Smooth muscle cell (in vitro differentiated cells): ENCODE measurements around the gene SMDT1. TPM values are rescaled to one million over a fixed set of nuclear protein-coding genes. Genes with fewer than 3 reads are reported as not detected.

Experiments used
- DNase-seq: peaks from one replicate; lab custom pipeline; 2025; ENCODE audit not compliant: unreplicated experiment; lab: John Stamatoyannopoulos, UW
- H2AFZ ChIP-seq: fragments of 200-600 bp; sonication (generic); 2 replicates; pipeline ENCODE4 v1.6.0; 2016; ENCODE audit warnings: antibody characterized with exemption, low read depth, mild to moderate bottlenecking
- H3F3A ChIP-seq: fragments of 200-600 bp; sonication (generic); 2 replicates; pipeline ENCODE4 v1.6.0; 2017; ENCODE audit warnings: antibody characterized with exemption, low read depth
- H3K27ac ChIP-seq: fragments of 200-600 bp; sonication (generic); 2 replicates; pipeline ENCODE4 v1.5.1; 2016; ENCODE audit warnings: low read depth, mild to moderate bottlenecking
- H3K27me3 ChIP-seq: fragments of 200-600 bp; sonication (generic); 2 replicates; pipeline ENCODE4 v1.6.1; 2016; ENCODE audit warnings: low read depth, mild to moderate bottlenecking
- H3K36me3 ChIP-seq: fragments of 200-600 bp; sonication (generic); 2 replicates; pipeline ENCODE4 v1.5.1; 2016; ENCODE audit warnings: low read depth
- H3K4me1 ChIP-seq: fragments of 200-600 bp; sonication (generic); 2 replicates; pipeline ENCODE4 v1.5.1; 2016; ENCODE audit warnings: low read depth
- H3K4me2 ChIP-seq: fragments of 200-600 bp; sonication (generic); 2 replicates; pipeline ENCODE4 v1.6.0; 2016; ENCODE audit warnings: mild to moderate bottlenecking
- H3K4me3 ChIP-seq: fragments of 200-600 bp; sonication (generic); 2 replicates; pipeline ENCODE4 v1.5.1; 2016; ENCODE audit warnings: mild to moderate bottlenecking
- H3K79me2 ChIP-seq: fragments of 200-600 bp; sonication (generic); 2 replicates; pipeline ENCODE4 v1.6.0; 2016; ENCODE audit warnings: low read depth, mild to moderate bottlenecking
- H3K9ac ChIP-seq: fragments of 200-600 bp; sonication (generic); 2 replicates; pipeline ENCODE4 v1.6.0; 2016; ENCODE audit warnings: low read depth
- H3K9me3 ChIP-seq: fragments of 200-600 bp; sonication (generic); replicated peaks from 2 replicates; pipeline ENCODE4 v1.5.1; 2016; ENCODE audit warnings: low read depth
- H4K20me1 ChIP-seq: fragments of 200-600 bp; sonication (generic); 2 replicates; pipeline ENCODE4 v1.6.0; 2016; ENCODE audit warnings: low read depth
- CTCF ChIP-seq: fragments of 200-600 bp; sonication (generic); IDR thresholded peaks from 2 replicates; pipeline ENCODE4 v1.5.1; 2017; ENCODE audit warnings: borderline replicate concordance, mild to moderate bottlenecking, antibody characterized with exemption; ENCODE audit not compliant: insufficient read depth, poor library complexity, severe bottlenecking
- WGBS: methylation state at CpG from one replicate; pipeline ENCODE4 v1.1.7; 2016; ENCODE audit warnings: low lambda C conversion rate; 5-methylcytosine and 5-hydroxymethylcytosine counted together
- polyA plus RNA-seq: library from polyadenylated mRNA; unstranded; fragments of >200 nt; fragmentation: Nextera tagmentation; extraction: Ambion mirVana; gene quantifications from 2 replicates; pipeline ENCODE4 v1.2.1, GENCODE V29; 2016
- total RNA-seq: library from RNA; depleted of rRNA; stranded (reverse); fragments of >200 nt; gene quantifications from 2 replicates; pipeline ENCODE4 v1.2.3, GENCODE V29; 2014

Gene SMDT1
- total and polyA plus RNA-seq, 2 experiments from 2014 or later: 4.4 to 57.9 TPM

GRCh38 chr22:42039271-42039670 is 40.2 kb upstream of the SMDT1 start:
- Histone ChIP-seq H3K4me1 (no peaks in the 10 kb centered on the region), H3K36me3 (no peaks in the 10 kb centered on the region), H3K27ac (no peak overlapping the region), H2AFZ (no peak overlapping the region), H3K4me2 (no peak overlapping the region), H3K27me3 (no peaks in the 10 kb centered on the region), H3K4me3 (no peak overlapping the region), H3K9ac (no peak overlapping the region), H3K79me2 (no peaks in the 10 kb centered on the region), H3K9me3 (peaks cover 4% of the 10 kb centered on the region), H4K20me1 (no peaks in the 10 kb centered on the region), H3F3A (no peaks in the 10 kb centered on the region)
- no peak for DNase-seq
- TF ChIP-seq CTCF: no peak
- WGBS: 94% methylated on average over 5 of the region's 5 CpGs

GRCh38 chr22:42041784-42042183 is 37.7 kb upstream of the SMDT1 start:
- no peaks in the 10 kb centered on the region for H3K79me2 ChIP-seq
- H3K27ac ChIP-seq: no peak overlapping the region
- H3K4me2 ChIP-seq: no peak overlapping the region
- H3K36me3 ChIP-seq: no peaks in the 10 kb centered on the region
- peaks cover 4% of the 10 kb centered on the region for H3K9me3 ChIP-seq
- no peaks in the 10 kb centered on the region for H3K27me3 ChIP-seq
- no peak overlapping the region for H3K4me3 ChIP-seq
- H3F3A ChIP-seq: no peaks in the 10 kb centered on the region
- no peak for DNase-seq
- H3K4me1 ChIP-seq: no peaks in the 10 kb centered on the region
- no peak overlapping the region for H2AFZ ChIP-seq
- H4K20me1 ChIP-seq: no peaks in the 10 kb centered on the region
- H3K9ac ChIP-seq: no peak overlapping the region
- TF ChIP-seq CTCF: no peak

GRCh38 chr22:42050641-42051180 is 28.8 kb upstream of the SMDT1 start:
- Histone ChIP-seq H3K27me3 (no peaks in the 10 kb centered on the region), H3K4me3 (no peak overlapping the region), H3K36me3 (no peaks in the 10 kb centered on the region), H3K9me3 (no peaks in the 10 kb centered on the region), H2AFZ (no peak overlapping the region), H3K4me1 (no peaks in the 10 kb centered on the region), H3F3A (no peaks in the 10 kb centered on the region), H3K27ac (no peak overlapping the region), H3K4me2 (no peak overlapping the region), H4K20me1 (no peaks in the 10 kb centered on the region), H3K79me2 (no peaks in the 10 kb centered on the region), H3K9ac (no peak overlapping the region)
- 89% methylated on average over 2 of the region's 2 CpGs for WGBS
- DNase-seq: no peak
- no peak for TF ChIP-seq CTCF

GRCh38 chr22:42052765-42053164 is 26.7 kb upstream of the SMDT1 start:
- TF ChIP-seq CTCF: no peak
- 91% methylated on average over 3 of the region's 3 CpGs for WGBS

More at GRCh38 chr22:42052765-42053164, 26.7 kb upstream of the SMDT1 start:
- Histone ChIP-seq H3F3A (no peaks in the 10 kb centered on the region), H3K27me3 (no peaks in the 10 kb centered on the region), H3K27ac (no peak overlapping the region), H3K4me2 (no peak overlapping the region), H3K4me1 (no peaks in the 10 kb centered on the region), H3K4me3 (no peak overlapping the region), H4K20me1 (no peaks in the 10 kb centered on the region), H2AFZ (no peak overlapping the region), H3K36me3 (no peaks in the 10 kb centered on the region), H3K9me3 (peaks cover 3% of the 10 kb centered on the region), H3K9ac (no peak overlapping the region), H3K79me2 (no peaks in the 10 kb centered on the region)
- DNase-seq: no peak
